HG02973 (cell line): Measurements from ENCODE around the gene MXRA8.

Experiments
- ATAC-seq: cut with Tn5 transposase; IDR thresholded peaks from one replicate; pipeline ENCODE4 v1.9.1; 2021; ENCODE audit warnings: moderate library complexity; ENCODE audit not compliant: unreplicated experiment

The MXRA8 gene

DNA sequence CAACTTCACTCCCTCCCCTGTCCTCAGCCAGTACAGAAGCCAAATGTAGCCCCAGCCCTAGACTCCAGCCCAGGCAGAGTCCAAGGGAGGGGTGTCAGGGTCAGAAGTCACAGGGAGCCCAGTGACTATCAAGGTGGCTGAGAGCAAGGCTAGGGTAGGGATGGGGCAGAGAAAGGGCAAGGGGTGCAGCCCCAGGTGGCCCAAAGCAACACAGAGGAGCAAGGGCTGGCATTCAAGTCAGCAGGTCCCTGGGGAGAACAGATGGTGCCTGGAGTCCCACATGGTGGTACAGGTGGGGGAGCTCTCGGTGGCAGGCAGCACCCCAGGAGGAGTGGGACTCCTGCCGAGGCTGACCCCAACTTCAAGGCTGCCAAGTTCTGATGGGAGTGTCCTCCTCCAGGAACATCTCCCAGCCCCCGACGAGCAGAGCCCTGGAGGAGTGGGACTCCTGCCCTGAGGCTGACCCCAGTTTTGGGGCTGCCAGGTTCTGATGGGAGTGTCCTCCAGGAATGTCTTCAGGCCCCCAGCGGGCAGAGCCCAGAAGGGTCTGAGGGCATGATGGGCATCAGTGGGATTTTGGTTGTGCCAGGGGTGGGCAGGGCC, 5.5 kb downstream of the MXRA8 start:
- ATAC-seq: no peak

DNA sequence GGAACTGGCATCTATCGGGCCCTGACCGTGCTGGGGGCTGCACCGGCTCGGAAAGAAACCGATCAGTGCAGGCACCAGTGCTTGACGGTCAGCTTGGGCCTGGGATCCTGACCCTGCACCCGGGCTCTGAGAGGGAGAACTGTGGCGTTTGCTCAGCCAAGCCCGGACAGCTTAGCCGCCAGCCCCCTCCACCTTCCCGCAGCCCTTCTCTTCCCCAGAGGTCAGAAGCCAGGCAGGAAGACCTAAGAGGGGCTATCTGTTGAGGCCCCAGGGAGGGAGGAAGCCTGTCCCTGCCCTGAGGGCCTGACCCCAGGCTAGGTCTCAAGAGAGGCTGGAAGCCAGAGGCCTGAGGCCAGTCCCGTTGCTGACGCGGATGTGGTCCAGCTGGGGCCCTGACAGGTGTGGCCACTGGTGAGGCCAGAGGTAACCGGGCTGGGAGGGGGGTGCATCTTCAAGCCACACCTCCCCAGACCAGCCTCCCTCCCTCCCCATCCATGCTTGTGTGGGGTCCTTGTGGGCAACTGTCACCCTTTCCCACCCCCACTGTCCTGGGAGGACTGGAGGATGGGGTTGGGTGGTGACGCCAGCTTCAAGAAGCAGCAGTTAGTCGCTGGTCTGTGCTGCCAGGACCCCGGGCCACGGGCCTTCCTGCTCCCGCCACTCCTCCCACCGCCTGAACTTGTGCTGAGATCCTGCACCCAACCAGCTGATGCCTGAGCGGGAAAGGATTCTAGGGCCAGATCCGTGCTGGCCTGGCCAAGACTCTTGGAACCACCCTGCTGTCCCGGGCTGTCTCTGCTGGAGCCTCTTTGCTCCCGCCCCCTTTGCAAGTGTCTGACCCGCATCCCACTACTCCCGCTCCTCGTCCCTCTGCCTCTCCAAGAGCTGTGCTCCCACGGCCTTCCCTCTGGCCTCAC, 6.6 kb downstream of the MXRA8 start:
- ATAC-seq: no peak

DNA sequence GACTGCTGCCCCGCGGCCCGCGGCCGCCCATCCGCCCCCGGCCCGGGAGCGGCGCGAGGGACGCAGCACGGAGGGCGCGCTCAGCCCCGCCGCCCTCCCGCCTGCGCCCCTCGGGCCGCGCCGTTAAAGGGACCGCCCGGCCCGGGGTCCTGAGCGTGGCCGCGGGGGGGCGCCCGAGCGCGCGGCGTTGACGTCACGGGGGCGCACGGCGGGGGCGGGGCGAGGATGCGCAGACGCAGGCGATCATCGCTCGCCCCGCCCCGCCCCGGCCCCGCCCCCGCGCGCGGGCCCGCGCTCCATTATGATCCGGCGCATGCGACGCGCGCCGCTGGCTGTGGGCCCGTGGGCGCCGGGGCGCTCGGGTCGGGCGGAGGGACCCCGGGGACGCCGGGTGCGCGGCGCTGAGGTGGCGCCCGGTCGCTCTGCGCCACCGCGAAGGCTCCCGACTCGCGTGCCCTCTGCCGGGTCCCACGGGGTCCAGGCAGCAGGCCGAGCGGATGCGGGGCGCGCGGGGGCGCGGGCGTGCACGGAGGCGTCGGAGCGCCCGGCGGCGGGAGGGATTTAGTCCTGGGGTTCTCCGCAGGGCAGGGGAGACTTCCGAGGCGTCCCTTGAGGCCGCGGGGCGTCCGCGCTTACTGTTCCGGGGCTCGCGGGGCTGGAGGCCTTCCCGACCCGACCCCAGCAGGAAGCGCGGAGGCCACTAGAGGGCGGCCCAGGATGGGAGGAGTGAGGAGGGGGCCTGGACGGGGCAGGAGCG, 8.9 kb downstream of the MXRA8 start, which contains the start of gene DVL1:
TSS of gene DVL1 (minus strand) at position 163 of the 757 bp plus-strand sequence. CDS start 353 bp downstream, outside the sequence.
- ATAC-seq: peak; percentile 49

DNA sequence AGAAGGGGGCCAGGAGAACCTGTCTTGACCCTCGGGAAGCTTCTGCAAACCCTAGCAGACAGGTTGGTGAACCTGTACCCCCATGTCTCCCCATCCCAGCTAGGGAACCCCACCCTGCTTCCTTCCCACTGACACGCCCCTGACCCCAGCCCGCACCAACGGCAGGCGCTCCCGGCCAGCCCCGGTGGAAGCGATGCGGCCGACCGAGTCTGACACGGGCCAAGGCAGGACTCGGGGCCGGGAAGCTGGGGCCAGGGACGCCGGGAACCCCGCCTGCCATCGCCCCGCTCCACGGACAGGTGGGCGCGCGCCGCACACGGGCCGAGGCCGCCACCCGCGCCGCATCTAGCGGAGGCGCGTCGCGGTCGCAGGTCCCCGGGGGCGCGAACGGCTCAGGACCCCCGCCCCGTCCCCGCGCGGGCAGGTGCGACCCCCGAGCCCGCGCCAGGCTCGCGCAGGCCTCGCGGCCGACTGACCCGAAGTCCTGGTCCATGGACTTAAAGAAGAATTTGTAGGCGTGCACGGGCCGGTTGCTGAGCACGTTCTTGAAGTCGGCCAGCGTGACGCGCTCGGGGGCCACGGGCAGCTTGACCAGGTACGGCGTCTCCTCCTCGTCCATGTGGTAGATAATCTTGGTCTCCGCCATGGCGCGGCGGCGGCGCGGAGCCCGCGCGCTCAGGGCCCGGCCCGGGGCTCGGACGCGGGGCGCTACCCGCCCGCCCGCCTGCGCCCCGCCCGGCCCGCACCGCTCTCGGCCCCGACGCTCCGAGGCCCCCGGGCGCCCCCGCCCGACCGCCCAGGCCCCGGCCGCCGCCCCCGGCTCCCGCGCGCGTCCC, 9.7 kb downstream of the MXRA8 start:
- ATAC-seq: peak; percentile 15

DNA sequence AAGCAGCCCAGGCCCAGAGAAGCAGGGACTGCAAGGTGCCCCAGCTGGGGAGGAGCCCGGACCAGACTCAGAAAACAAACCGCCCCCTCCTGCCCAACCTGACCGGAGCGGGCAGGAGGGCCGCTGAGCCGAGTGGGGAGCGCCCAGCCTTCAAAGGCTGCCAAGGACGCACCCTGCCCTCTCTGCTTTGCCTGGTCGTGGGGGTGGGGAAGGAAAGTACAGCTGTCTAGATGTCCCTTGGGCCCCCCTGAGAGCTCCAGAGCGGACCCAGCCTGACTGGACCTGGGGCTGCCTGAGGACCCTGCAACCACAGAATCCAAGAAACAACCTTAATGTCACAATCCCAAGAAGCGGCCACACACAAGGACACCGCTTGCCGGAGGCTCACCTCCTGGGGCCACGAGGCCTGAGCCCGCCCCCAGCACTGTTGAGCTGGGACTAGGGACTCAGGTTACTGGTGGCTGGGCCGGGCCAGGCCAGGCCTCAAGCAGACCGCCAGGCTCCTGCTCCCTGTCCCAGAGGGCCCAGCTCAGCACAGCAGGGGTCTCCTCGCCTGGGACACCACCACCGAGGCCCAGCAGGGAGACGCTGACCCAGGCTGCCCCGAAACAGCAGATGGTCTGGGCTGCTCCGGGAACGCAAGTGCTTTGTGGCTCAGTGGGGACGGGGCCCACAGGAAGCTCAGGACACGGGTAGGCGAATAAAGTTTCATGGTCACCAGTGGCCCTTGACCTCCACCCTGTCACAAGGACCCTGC, 10.5 kb downstream of the MXRA8 start:
- no peak for ATAC-seq

DNA sequence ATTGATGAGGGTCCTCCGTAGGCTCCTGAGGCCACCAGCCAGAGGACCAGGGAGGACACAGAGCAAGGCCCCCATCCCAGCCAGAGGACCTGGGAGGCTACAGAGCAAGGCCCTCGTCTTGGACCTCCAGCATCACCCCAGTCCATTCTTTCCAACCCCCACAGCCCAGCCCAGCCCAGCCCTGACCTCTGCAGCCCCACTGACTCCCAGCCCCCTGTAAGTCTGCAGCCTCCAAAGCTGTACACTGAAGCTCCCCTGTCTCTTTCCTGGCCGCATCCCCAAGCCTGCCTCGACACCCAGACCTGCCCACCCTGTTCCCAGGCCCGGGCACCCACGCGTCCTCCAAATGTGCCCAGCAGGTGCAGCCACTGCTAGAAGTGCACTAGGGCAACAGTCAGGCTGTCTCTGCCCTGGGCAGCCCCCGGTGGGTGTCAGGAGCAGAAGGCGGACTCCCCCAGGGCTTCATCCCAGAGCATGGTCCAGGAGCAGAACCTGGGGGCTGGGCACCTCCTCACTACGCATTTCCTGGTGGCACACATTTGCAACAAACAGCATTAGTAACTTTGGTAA, 11.2 kb downstream of the MXRA8 start:
- no peak for ATAC-seq

DNA sequence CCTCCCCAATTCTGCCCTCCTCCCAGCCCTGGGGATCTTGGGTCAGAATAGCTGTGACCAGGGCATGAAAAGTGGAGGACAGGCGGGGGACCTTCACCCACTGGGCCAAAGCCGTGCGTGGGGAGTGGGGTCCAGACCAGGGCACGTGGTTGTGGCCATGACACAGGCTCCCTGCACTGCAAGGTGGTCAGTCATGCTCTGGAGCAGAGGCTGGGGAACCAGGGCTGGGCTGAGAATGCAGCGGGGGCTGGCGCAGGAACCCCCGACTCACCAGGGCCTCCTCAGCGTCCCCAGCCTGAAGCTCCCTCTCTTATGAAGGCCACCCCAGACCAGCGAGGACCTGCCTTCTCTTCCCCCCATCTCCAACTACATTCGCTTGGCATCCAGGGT, 11.9 kb downstream of the MXRA8 start:
- no peak for ATAC-seq

DNA sequence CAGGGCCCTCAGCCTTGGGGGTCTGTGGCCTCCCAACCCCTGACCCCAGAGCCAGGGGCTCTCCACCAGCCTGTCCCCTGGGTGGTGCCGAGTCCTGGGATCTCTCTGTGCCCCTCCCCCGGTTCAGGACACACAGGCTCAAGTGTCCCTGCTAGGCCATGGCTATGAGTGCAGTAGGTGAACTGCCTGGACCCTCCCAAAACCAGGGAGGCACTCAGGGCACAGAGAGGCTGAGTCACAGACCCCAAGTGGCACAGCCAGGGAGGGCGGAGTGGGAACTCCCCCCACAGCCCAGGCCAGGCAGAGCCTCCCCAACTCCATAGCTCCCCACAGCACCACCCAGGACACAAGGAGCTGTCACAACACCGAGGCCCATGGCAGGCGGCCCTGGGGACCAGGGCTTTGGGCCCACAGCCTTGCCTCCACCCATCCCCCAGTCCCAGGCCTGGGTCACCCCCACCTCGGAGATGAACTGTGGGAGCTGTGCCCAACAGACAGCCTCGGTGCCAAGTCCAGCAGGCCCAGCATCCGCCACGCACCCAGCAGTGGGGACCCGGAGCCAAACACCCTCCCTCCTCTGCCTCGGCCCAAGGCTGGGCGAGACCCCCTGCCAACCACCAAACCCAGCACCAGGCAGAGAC, 12.4 kb downstream of the MXRA8 start:
- no peak for ATAC-seq

DNA sequence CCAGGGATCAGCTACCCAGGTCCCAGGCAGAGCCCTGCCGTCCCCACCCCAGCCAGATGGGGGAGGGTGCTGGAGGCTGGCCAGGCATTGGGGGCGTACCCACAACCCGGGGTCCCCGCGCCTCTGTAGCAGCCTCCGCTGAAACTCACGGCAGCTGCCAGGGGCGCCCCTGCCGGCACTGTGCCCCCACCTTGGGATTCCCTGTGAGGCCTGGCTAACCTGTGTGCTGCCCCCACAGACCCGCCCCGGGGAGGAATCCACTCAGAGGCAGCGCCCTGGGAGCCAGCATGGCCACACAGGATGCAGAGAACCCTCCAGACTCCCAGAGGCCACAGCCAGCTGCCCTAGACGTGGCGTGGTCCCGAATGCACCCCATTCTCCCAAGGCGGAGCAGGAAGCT, 13.0 kb downstream of the MXRA8 start:
- ATAC-seq: no peak

DNA sequence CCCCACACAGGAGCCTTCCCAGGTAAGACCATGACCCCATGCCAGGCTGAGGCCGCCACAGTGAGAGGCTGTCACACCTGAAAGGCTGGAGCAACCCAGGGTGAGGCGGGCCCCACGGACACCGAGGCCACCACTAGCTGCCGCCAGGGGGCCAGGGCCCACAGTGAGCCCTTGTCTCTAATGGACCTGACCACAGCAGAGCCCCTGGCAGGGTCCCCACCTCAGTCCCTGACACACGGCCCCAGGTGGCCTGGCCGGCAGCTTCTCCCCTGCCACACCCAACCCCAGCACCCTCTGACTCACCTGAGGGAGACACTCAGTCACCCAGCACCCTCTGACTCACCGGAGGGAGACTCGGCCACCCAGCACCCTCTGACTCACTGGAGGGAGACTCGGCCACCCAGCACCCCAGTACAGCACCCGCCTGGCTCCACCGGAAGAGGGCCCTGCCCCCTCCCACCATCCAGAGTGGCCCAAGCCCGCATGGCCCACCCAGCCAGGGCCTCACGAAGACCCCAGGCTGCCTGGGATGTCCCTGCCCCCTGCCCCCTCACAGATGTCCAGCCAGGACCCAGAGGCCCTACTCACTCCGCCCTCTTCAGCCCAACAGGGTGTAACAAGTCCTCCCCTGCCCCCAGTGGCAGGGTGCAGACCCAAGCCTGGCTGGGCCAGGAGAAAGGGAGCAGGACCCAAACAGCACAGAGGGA, 13.5 kb downstream of the MXRA8 start:
- no peak for ATAC-seq

DNA sequence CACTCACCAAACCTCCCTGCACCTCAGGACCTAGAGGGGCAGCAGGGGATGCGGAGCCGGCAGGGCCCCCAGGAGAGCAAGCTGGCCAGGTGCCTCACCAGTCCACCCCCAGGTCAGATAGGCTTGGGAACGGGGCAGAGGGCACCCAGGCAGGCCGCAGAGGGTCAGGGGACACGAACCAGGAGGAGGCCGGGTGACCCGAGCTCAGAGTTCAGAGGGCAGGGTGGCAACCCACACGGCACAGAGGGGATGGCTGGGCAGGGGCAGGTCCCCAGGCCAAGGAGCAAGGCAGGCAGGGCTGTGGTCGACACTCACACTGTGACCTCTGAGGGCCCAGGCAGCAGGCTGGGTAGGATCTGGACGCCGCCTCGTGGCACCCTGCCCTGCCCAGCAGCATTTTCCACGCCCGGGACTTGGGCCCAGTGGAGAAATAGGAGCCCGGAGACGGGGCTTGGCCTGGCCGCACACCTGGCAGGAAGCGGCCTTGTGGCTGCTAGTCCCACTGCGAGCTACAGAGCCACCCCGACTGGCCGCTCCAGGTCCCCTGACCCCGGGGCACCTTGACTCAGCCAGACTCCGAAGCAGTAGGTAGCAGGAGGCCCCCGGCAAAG, 14.4 kb downstream of the MXRA8 start:
- ATAC-seq: no peak

DNA sequence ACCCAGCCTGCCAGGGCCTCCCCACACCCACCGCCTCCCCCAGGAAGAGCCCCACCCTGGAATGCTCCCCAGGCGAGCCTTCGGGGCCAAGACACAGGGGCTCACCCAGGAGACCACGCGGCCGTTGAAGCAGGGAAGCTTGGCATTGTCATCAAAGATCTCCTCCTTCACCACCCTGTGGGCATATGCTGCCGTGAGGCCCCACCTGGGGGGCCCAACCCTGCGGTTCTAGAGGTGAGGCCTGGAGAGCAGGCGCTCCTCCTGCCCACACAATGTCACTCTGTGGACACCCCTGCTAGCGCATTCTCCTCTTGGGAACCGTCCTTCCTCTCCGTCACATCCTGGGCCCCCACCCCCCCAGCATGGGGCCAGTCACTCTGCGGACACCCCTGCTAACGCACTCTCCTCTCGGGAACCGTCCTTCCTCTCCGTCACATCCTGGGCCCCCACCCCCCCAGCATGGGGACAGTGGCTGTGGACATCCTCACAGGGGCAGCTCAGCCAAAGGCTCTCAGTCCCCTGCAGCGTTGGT, 15.7 kb downstream of the MXRA8 start:
- no peak for ATAC-seq

DNA sequence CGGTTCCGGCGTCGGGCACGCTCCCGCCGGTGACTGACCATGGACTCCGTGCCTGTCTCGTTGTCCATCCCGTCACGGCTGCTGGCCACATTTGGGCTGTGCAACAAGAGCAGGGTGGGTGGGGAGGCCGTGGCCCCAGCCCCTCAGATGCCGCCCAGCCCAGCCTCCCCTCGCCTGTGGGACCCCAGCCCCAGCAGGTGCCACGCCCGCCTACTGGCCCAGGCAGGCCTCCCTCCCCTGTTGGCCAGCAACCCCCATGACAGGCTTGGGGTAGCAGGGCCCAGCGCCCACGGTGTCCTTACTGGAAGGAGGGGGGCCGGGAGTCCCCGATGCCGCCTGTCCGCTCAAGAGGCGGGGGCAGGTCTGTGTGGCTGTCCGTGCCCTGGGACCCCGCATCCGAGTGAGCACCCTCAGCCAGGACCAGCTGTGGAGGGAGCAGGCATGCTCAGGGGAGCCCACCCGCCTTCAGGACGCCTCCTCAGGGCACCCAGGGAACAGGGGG, 16.2 kb downstream of the MXRA8 start:
- ATAC-seq: no peak

DNA sequence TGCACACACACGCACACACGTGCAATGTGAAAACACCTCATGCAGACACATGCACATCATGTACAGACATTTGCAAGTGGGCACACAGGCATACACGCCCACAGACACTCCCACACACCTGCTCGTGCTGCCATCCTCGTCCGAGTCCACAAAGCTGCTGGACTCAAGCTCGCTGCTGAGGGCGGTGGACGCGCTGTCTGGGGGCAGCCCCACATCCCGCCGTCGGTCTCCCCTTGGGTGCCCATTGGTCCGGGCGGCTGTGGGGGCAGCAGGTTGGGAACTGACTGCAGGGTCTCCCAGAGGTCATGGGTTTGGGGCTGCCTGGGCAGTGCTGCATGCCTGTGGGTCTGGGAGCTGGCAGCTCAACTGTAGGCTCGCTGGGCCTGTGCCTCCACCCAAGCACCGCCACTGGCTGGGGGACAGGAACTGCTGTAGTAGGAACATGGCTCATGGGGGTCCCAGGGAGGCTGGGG, 16.8 kb downstream of the MXRA8 start:
- no peak for ATAC-seq

DNA sequence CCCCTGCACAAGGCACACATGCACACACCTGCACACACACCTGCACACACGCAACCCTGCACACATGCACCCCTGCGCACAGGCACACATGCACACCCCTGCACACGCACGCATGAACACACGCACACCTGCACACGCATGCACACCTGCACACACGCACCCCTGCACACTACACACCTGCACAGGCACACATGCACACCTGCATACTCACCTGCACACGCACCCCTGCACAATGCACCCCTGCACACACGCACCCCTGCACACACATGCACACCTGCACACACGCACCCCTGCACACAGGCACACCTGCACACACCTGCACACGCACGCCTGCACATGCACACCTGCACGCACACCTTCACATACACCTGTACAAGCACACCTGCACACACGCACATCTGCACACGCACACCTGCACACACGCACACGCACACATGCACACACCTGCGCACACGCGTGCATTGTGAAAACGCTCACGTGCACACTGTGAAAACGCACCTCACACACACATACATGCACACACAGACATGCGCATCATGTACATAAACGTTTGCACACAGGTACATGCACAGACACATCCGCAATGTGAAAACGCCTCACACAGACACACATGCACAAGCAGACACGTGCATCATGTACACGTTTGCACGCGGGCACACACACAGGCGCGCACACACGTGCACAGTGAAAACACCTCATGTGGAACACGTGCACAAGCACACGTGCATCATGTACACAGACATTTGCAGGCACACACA, 17.4 kb downstream of the MXRA8 start:
- ATAC-seq: no peak

DNA sequence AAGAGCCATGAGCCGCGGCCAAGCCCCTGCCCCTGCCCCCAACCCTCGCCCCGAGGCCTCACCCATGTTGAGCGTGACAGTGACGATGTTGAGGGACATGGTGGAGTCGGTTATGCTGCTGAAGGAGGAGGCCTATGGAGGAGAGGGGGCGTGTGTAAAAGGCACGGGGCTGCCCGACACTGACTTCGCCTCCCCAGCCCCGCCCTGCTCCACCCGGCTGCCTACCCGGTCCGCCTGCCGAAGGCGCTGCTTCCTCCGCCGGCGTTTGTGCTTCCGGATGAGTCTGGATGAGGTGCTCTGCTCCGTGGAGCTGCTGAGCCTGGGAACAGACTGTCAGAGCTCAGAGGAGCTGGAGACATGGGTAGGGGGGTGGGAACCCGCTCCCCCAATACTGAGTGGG, 18.2 kb downstream of the MXRA8 start:
- no peak for ATAC-seq

DNA sequence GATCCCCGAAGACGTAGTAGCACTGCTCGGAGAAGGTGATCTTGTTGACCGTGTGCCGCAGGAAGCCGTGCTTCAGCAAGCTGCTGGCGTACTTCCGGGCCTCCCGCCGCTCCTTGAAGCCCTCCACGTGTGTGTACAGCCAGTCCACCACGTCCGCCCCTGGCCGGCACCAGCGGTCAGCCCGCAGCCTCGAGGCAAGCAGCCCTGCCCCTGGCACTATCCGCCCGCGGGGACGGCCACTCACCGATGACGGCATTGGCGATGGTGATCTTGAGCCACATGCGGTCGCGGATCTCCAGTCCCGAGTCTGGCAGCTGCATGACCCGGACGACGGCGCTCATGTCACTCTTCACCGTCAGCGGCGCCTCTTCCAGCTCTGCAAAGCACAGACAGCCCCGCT, 20.1 kb downstream of the MXRA8 start:
- no peak for ATAC-seq
